VCaP (cell line): ENCODE measurements around the gene PLCB4.

ENCODE experiments used
- H3K27ac ChIP-seq: fragments of 450-650 bp; 2 replicates; pipeline ENCODE4 v1.5.1; 2017
- TF ChIP-seq, protein P1 (sequence below): fragments of 450-650 bp; conservative IDR thresholded peaks from 2 replicates; pipeline ENCODE4 v1.5.1; 2017; ENCODE audit warnings: mild to moderate bottlenecking, moderate library complexity

Gene PLCB4

GRCh38 chr20:9230406-9230805, 161.5 kb downstream of the PLCB4 start:
- TF ChIP-seq, protein P1, sequence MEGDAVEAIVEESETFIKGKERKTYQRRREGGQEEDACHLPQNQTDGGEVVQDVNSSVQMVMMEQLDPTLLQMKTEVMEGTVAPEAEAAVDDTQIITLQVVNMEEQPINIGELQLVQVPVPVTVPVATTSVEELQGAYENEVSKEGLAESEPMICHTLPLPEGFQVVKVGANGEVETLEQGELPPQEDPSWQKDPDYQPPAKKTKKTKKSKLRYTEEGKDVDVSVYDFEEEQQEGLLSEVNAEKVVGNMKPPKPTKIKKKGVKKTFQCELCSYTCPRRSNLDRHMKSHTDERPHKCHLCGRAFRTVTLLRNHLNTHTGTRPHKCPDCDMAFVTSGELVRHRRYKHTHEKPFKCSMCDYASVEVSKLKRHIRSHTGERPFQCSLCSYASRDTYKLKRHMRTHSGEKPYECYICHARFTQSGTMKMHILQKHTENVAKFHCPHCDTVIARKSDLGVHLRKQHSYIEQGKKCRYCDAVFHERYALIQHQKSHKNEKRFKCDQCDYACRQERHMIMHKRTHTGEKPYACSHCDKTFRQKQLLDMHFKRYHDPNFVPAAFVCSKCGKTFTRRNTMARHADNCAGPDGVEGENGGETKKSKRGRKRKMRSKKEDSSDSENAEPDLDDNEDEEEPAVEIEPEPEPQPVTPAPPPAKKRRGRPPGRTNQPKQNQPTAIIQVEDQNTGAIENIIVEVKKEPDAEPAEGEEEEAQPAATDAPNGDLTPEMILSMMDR = no peak
- H3K27ac ChIP-seq = no peak overlapping the region

DNA sequence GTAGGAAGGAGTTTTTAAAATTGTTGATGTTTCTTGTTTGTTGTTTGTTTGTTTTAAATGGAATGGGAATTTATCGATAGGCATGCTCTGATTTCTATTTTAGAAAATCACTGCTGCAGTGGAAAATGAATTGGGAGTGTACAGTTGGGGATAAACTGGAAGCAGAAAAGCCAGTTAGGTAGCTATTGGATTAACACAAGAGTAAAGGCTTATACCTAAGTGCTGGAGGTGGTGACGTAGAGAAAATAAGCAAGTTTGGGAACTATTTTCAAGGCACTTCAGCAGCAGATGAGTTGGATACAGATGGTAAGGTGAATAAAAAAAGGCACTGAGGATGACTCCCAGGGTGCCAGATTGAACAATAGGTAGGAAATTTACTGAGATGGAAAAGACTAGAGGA, 164.9 kb downstream of the PLCB4 start:
- H3K27ac ChIP-seq = no peak overlapping the region
- TF ChIP-seq, protein P1 = no peak

DNA sequence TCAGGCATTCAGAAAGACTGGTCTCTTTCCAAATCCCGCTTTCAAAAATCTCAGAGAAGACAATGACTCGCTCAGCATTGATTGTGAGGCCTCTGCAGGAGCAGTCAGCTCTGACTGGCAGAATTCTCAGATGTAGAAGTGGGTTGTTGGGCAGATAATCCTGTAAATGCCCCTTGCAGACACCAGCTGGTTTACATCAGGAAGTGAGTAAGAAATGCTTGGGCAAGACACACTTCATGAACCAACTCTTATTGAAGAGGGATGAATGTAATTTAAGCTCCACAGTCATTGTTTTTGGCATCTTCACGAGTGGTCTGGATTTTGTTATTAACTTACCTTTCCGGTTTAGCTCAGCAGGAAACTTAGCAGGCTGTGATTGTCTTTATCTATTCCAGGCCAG, 166.6 kb downstream of the PLCB4 start:
- no peak overlapping the region for H3K27ac ChIP-seq
- TF ChIP-seq, protein P1 = no peak

DNA sequence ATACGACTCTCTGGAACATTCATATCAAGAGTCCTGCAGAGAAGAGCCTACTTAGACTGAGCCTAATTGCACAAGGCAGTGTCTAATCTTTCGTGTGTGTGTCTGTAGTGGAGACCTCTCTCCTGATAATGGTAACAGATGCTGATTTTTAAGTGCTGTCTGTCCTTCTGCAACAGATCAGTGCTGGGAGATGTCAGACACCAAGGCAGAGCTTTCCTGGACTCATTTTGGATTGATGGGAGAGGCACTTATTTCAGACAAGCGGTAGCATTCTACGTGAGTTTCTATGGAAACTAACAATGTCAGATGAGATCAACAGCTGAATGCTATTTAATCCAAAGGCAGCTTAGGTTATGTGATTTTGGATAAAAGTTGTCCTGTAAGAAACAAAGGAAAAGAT, 167.6 kb downstream of the PLCB4 start:
- TF ChIP-seq, protein P1 = no peak

DNA sequence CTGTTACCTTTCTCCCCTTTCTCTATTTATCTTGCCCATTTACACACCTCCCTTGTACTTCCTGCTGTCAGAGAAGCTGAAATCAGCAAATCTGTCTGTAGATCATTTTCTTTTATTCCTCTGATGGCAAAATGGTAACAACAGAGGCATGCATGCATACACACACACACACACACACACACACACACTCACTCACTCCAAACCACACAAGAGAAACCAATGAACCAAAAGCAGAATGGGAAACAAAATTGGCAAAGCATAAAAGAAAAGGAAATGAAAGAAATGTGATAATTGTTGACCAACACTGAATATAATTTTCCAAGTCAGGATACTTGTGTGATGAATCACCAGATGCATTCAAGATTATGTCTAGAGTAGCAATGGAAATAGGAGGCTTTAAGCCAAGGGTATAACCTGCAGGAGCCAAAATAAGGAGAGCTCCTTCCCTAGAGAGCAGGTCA, 172.4 kb downstream of the PLCB4 start:
- TF ChIP-seq, protein P1 = no peak
- peak overlapping the region; percentile 16; the same call in 1 of the 2 replicates for H3K27ac ChIP-seq

More for the DNA sequence above, 167.6 kb downstream of the PLCB4 start:
- H3K27ac ChIP-seq = no peak overlapping the region

GRCh38 chr20:9241721-9242427, 173.0 kb downstream of the PLCB4 start:
- TF ChIP-seq, protein P1 = no peak
- no peak overlapping the region; the same call in 1 of the 2 replicates for H3K27ac ChIP-seq

DNA sequence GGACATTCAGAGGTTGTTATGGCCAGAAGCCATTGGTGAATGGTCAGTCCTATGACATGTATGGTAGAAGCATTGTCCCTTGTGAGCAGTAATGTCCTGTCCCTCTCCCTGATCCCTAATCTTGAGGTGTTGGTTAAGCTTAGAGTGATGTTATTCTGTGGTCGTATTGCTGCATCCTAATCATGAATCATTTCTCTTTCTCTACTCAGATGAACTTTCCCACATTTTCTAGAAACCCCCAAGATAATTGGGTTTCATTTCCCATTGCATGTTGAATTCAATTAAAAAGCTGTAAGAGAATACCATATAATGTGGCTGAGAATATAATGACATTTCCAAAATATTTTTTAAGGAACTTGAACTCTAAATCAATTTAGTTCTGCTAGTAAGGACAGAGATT, 175.1 kb downstream of the PLCB4 start:
- H3K27ac ChIP-seq = no peak overlapping the region
- TF ChIP-seq, protein P1 = no peak
